OCI-LY7 (cell line): Measurements from ENCODE around the gene RTL10.

Experiments used
- CTCF ChIP-seq: fragments of 200-600 bp; sonication (generic); conservative IDR thresholded peaks from 2 replicates; pipeline ENCODE4 v1.5.1; 2014; ENCODE audit warnings: mild to moderate bottlenecking, antibody characterized with exemption, low read length, moderate library complexity, mixed read lengths
- EZH2phosphoT487 ChIP-seq: fragments of 200-600 bp; sonication (generic); IDR thresholded peaks from 2 replicates; pipeline ENCODE4 v1.6.1; 2018; ENCODE audit warnings: low read depth, borderline replicate concordance, mild to moderate bottlenecking, mixed run types, antibody characterized with exemption, low read length, moderate library complexity, mixed read lengths

DNA sequence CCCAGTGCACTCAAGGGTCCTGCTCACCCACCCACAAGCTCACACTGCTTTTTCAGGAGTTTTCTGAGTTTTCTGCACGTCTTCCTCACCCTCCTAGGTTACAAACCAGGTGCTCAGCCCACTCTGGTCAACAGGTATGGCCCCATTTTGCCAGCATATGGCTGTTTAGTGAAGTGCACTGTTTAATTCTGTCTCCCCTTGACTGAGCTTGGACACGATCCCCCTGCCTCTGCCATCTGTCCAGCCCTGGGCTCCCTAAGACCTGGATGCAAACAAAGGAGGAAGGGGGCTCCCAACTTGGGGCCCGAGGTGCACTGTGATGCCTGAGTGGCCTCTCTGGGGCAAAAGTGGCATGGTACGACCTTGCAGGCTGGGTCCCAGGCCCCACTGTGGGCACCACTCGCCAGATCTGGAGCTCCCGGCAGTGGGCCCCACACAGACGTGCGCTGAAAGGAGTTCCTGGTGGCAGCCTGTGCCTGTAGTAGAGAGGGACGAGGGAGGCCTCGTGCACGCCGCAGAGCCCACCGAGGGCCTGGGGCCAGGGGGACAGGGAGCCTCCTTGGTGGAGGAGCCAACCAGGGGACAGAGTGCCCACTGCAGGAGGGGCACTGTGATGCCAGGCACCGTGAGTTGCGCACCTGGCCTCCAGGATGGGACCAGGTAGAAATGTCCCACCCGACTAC, 49.6 kb upstream of the RTL10 start:
- TF ChIP-seq CTCF (no peak), EZH2phosphoT487 (no peak)
